GM13977 (cell line): Measurements from ENCODE around the gene CD164.

Source experiments
- DNase-seq: peaks from one replicate; pipeline ENCODE4 v3.0.0; 2012; ENCODE audit warnings: low spot score
- CTCF ChIP-seq: IDR thresholded peaks from 2 replicates; pipeline ENCODE4 v1.5.1; 2012; ENCODE audit warnings: mild to moderate bottlenecking, control low read depth; ENCODE audit not compliant: insufficient read depth; ENCODE audit errors: extremely low read depth, missing control alignments
- in situ Hi-C: fragments of 300-500 bp; cut with MboI; formaldehyde crosslinking; loops from one replicate; pipeline ENCODE4 v1.12.0; 2022; ENCODE audit warnings: low sequenced_read_pairs, low pct_unique_long_range_greater_than_20kb, mixed read lengths, inconsistent platforms; ENCODE audit not compliant: unreplicated experiment

CD164 gene

GRCh38 chr6:109348226-109348625 is 34.0 kb downstream of the CD164 start:
- in situ Hi-C loops = no loop called here

GRCh38 chr6:109347779-109348178 is 34.5 kb downstream of the CD164 start:
- in situ Hi-C loops = no loop called here
- no peak for DNase-seq
- no peak for TF ChIP-seq CTCF

More at GRCh38 chr6:109348226-109348625, 34.0 kb downstream of the CD164 start:
- TF ChIP-seq CTCF = no peak
- DNase-seq = no peak

GRCh38 chr6:109345986-109346385 is 36.3 kb downstream of the CD164 start:
- in situ Hi-C loops = no loop called here
- no peak for DNase-seq
- TF ChIP-seq CTCF = no peak

GRCh38 chr6:109344226-109344625 is 38.0 kb downstream of the CD164 start:
- in situ Hi-C loops = no loop called here
- no peak for DNase-seq

GRCh38 chr6:109343518-109343917 is 38.7 kb downstream of the CD164 start:
- in situ Hi-C loops = no loop called here
- no peak for TF ChIP-seq CTCF
- no peak for DNase-seq

More at GRCh38 chr6:109344226-109344625, 38.0 kb downstream of the CD164 start:
- TF ChIP-seq CTCF = no peak

GRCh38 chr6:109342911-109343310 is 39.4 kb downstream of the CD164 start:
- no peak for TF ChIP-seq CTCF
- in situ Hi-C loops = no loop called here
- no peak for DNase-seq

GRCh38 chr6:109342506-109342905 is 39.8 kb downstream of the CD164 start:
- no peak for DNase-seq
- TF ChIP-seq CTCF = no peak
- in situ Hi-C loops = no loop called here
